HG03460 (cell line): Measurements from ENCODE around the gene PLPP7.
"Not testable (repeated sequence)": the region's sequence is repeated elsewhere in the genome, so short reads cannot be mapped to it uniquely, and the experiment has no call there.

Experiments
- ATAC-seq: cut with Tn5 transposase; IDR thresholded peaks from one replicate; pipeline ENCODE4 v1.9.1; 2021; ENCODE audit not compliant: unreplicated experiment

The PLPP7 gene

DNA sequence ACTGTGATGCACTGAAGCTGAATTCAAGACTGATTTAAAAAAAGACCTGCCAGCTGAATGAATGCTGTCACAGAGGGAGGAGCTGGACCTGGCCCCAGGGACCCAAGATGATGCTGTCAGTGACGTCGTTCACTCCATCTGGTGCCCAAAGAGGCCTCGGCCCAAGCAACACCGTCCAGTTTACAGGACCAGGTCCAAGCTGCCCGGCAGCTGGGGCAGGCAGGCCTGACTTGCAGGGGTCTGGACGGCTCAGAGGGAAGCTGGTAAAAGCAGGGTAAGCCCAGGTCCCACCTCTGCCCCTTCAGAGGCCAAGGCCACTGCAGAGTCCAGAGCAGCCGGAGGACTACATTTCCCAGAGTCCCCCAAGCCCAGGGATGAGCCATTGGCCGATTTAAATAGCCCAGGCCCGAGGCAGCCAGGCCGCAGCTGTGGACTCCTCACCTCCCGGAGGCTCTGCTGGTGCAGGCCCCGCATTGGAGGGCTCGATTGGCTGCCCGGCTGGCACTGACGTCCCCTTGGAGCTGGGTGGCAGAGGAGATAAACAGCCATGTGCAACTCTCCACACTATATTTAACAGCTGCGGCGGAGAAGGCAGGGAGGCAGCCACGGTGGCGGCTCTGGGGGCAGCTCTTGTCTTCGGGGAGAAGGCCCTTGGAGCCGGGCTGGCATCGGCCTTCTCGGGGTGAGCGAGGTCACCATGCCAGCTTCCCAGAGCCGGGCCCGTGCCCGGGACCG is at the start of gene PLPP7:
Gene PLPP7 (plus strand): TSS at position 423 of the 735 bp plus-strand sequence. CDS start 275 bp downstream, at position 698.
- no peak for ATAC-seq

DNA sequence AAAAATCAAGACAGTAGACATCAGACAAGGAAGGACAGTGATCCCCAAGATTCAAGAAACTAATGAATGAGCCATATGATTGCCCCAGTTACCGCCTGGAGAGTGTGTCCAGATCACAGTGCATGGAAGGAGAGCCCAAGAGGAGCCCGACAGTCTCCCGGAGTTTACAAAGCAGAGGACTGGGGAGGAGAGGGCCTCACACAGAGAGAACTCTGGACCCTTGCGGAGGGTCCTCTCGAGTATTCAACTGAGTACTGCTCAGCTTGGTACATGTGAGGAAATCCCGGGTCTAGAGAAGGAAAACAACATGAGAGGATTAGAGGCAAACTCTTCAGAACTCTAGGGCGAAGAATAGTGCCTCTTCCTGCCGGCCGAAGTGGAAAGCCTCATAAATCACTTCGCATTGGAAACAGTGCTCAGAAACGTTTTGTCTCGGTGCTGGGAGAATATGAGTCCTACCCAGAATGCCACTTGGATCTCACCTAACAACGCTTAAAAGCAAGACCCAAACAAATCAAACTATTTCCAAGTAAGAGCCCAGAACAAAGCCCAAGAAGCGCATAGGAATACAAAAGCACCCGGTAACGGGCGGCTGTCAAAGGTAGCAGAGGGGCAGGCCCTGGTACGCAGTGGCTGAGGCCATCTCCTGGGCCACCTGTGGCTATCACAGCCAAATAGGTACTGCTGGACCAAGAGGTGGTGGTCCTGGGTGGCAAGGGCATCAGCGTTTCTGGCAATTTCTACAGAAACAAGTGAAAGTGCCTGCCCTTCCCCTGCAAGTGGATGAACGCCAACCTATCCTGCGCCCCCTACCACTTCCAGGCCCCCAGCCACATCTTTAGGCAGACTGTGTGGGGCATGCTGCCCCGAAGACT is 49.2 kb upstream of the PLPP7 start:
- no peak for ATAC-seq

- ATAC-seq = not testable (repeated sequence)
Measured at GRCh38 chr9:131244331-131244730, 45.2 kb upstream of the PLPP7 start.

DNA sequence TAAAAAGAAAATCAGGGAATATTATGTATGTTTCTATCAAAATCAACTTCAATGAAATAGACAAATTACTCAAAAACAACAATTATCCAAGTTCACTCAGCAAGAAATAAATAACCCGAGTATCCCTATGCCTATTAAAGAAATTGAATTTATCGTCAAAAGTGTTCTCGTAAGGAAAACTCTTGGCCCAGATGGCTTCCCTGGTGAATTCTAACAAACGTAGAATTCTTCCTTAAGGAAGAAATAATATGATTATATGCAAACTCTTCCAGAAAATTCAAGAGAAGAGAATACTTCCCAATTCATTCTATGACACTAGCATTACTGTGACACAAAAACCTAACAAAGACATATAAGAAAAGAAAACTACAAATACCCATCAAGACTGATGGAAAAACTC is 42.9 kb upstream of the PLPP7 start:
- no peak for ATAC-seq

DNA sequence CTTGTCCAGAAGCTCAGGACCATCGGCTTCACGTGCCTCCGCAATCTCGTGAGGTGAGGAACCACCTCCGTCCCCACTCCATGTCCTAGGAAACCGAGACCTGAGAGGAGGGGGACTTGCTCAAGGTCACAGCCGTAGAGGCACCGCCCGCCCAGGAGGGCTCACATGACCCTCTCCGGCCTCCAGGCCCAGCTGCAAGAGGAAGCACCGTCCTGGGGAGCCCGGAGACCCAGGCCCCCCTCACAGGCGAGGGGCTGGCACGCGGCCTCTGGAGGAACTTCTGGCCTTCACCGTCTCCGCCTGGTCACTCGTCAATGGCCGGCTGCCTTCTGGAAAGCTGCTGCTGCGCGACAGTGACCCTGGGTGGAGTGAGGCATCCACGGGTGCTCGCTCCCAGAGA is 37.4 kb upstream of the PLPP7 start:
- no peak for ATAC-seq

DNA sequence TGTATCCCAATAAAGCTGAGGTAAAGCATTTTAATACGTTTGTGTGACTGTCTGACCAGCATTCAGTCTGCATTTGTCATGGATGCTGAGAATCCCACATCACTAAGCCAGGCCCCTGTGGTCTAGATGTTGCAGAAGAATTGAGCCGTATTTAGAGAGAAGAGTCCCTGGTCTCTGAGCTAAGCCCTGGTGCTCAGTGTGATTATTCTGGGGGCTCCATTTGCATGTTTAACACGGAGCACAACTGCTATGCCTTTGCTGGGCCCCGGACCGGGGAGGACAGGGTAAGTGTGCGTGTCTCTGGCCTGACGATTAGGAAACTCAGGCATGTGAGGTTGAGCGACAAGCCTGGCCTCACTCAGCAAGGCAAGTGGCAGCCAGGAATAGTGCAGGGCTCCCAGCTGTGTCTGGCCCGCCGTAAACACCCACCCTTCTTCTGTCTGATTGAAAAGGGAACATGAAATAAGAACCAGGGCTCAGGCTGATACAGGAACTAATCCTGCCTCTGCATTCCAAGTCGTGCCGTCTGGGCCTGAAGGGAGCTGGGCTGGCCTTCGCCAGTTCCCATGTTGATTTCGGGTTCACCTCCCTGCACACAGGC is 35.5 kb upstream of the PLPP7 start:
- no peak for ATAC-seq

DNA sequence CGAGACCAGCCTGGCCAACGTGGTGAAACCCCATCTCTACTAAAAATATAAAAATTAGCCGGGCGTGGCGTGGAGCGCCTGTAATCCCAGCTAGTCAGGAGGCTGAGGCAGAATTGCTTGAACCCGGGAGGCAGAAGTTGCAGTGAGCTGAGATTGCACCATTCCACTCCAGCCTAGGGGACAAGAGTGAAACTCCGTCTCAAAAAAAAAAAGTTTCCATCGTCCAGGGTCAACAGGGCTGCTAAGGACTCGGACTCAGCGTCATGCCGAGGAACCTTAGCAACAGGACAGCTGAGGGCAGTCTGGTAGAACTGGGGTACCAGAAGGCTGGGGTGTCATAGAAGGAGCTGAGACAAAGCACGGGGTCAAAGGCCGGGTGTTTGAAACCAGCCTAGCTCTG is 34.9 kb upstream of the PLPP7 start:
- no peak for ATAC-seq

DNA sequence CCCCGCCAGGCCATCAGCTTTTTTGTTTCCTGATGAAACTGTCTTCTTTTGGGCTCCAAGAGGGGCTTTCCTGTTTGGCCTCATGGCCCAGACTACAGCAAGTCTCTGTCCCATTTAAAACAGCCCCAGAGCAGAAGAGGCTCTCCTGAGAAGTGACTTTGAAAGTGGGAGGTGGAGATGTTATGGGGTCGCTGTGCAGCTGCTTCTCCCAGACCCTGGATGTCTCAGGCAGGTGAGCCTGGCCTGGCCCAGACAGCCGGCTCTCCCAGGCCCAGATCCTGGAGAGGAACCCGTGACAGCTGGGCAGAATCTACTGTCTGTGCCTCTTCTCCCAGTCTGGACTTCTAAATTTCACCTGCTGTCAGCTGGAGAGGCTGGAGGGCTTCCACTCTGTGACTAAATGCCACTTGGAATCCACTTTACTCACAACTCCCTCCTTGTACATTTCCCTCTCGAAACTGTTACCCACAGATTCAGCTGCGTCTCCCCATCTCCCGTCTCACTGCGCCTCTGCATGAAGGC is 33.8 kb upstream of the PLPP7 start:
- ATAC-seq = no peak

DNA sequence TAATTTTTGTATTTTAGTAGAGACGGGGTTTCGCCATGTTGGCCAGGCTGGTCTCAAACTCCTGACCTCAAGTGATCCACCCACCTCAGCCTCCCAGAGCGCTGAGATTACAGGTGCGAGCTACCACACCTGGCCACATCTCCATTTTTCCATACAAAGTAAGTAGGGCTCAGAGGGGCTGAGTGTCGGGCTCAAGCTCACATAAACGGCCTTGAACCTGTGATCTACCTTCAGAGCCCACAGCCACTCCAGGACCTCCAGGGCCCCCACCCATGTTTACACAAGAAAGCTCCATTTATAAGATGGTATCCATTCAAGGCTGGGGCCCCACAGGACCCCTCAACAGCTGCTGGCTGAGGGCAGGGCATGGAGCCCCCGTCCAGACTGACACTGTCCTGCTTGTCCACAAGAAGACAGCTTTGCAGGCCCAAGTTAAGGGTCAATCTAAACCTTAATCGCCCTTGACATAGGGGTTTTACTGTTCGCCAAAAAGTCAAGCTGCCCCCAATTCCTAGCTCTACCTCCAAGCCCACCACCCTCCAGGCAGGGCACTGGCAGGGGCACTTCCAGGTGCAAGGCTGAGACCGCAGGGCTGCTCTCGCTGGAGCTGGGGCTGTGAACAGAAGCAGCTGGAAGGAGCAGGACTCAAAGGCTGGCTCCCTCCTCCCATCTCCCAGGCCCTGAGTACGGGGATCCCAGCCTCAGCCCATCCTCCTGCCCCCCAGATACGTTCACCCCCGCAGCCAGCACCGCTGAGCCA is 32.1 kb upstream of the PLPP7 start:
- ATAC-seq = no peak

DNA sequence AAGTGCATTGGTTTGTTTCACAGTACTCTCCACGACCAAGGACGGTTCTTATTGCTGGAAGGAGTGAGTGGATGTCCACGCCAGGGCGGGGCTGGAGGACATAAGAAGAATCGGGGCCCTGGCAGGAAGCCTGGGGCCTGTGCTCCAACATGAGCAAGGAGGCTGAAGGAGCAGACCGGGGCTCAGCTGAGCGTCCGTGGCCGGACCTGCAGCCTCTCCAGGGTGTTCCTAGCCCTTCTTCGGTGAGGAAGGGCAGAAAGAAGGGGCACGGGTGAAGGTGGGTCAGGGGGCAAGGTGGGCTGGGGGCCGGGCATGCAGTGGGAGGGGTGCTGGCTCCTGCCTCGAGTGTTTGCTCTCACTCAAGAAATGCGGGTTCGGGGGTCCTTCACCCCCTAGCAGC is 31.3 kb upstream of the PLPP7 start:
- ATAC-seq = no peak

GRCh38 chr9:131258698-131259431 is 30.7 kb upstream of the PLPP7 start:
- no peak for ATAC-seq

GRCh38 chr9:131259432-131259898 is 30.1 kb upstream of the PLPP7 start:
- ATAC-seq = no peak

GRCh38 chr9:131259916-131260597 is 29.5 kb upstream of the PLPP7 start:
- ATAC-seq = no peak

- no peak for ATAC-seq
Measured at GRCh38 chr9:131260751-131261452, 28.6 kb upstream of the PLPP7 start.

- ATAC-seq = no peak
Measured at GRCh38 chr9:131262327-131263032, 27.0 kb upstream of the PLPP7 start.

DNA sequence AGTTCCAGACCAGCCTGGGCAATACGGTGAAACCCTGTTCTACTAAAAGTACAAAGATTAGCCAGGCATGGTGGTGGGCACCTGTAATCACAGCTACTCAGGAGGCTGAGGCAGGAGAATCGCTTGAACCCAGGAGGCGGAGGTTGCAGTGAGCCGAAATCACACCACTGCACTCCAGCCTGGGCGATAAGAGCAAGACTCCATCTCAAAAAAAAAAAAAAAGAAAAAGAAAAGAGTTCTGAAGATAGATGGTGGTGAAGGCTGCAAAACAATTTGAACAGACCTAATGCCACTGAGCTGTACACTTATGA is 26.5 kb upstream of the PLPP7 start:
- not testable (repeated sequence) for ATAC-seq

GRCh38 chr9:131263701-131264100 is 25.8 kb upstream of the PLPP7 start:
- ATAC-seq = no peak

GRCh38 chr9:131264231-131264630 is 25.3 kb upstream of the PLPP7 start:
- no peak for ATAC-seq
